Cerebellar cortex (tissue), 1 donor: ENCODE measurements around the gene C16orf95.

Experiments used
- DNase-seq: peaks from one replicate; pipeline ENCODE4 v3.0.0-alpha.2; 2015; ENCODE audit warnings: low spot score

C16orf95 gene

GRCh38 chr16:87316450-87316922 lies 706 bp downstream of the C16orf95 start:
- DNase-seq = no peak

GRCh38 chr16:87314990-87315420 lies 2.2 kb downstream of the C16orf95 start:
- DNase-seq = no peak

GRCh38 chr16:87312008-87312407 lies 5.2 kb downstream of the C16orf95 start:
- no peak for DNase-seq

GRCh38 chr16:87311387-87311786 lies 5.8 kb downstream of the C16orf95 start:
- DNase-seq = no peak

GRCh38 chr16:87310610-87311009 lies 6.6 kb downstream of the C16orf95 start:
- DNase-seq = no peak

GRCh38 chr16:87309620-87310525 lies 7.3 kb downstream of the C16orf95 start:
- no peak for DNase-seq

GRCh38 chr16:87308826-87309225 lies 8.4 kb downstream of the C16orf95 start:
- no peak for DNase-seq

- DNase-seq = no peak
These were observed 10.7 kb downstream of the C16orf95 start for GRCh38 chr16:87306516-87306915.

- DNase-seq = no peak
These were observed 11.4 kb downstream of the C16orf95 start for GRCh38 chr16:87305505-87306391.

- DNase-seq = no peak
These were observed 12.2 kb downstream of the C16orf95 start for GRCh38 chr16:87304951-87305350.

GRCh38 chr16:87303962-87304521 lies 13.2 kb downstream of the C16orf95 start:
- DNase-seq = no peak

GRCh38 chr16:87303431-87303930 lies 13.7 kb downstream of the C16orf95 start:
- DNase-seq = no peak

- DNase-seq = no peak
These were observed 18.2 kb downstream of the C16orf95 start for GRCh38 chr16:87298857-87299465.

GRCh38 chr16:87297918-87298631 lies 19.1 kb downstream of the C16orf95 start:
- peak; percentile 49 for DNase-seq

GRCh38 chr16:87297407-87297806 lies 19.8 kb downstream of the C16orf95 start:
- no peak for DNase-seq

GRCh38 chr16:87295661-87296531 lies 21.3 kb downstream of the C16orf95 start:
- no peak for DNase-seq

- no peak for DNase-seq
These were observed 21.9 kb downstream of the C16orf95 start for GRCh38 chr16:87295259-87295658.

- DNase-seq = no peak
These were observed 23.2 kb downstream of the C16orf95 start for GRCh38 chr16:87293990-87294389.

GRCh38 chr16:87291944-87292343 lies 25.2 kb downstream of the C16orf95 start:
- DNase-seq = no peak
